ENCODE measurements around the gene CELSR2.
A peak's percentile ranks its signal among the peaks of the same experiment; 100 is the strongest.

Gene CELSR2

DNA sequence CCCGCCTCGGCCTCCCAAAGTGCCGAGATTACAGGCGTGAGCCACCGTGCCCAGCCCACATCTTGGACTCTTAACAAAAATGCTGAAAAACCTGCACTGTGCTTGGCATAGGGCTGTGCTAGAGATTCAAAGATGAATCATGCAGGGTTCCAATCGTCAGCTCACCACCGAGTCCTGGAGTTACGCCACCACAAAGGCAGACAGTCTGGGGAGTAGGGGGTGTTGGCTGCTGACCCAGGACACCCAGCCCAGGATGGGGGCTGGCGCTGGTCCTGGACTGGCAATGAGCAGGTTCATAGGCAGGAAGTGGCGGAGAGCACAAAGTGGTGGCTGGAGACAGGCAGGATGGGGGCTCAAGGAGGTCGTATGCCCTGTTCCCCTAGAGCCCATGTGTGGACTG, 17.6 kb downstream of the CELSR2 start:
- no peak for DNase-seq

DNA sequence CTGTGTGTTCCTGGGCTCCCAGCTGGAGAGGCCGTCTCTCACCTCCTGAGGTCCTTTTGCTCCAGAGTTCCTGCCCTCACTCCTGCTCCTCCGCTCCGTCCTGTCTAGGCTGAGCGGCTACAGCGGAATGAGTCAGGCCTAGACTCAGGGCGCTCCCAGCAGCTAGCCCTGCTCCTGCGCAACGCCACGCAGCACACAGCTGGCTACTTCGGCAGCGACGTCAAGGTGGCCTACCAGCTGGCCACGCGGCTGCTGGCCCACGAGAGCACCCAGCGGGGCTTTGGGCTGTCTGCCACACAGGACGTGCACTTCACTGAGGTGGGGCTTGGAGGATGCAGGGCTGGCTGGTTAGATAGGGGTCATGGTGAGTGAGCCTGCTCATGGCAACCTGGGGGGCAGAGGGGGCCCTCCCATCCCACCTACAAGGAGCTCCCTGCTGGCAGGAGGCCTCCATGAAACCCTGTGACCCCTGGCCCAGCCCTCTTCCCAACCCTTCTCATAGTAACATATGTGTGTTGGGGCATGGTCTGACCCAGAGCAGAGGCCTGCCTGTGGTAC, 18.5 kb downstream of the CELSR2 start:
- no peak for DNase-seq

DNA sequence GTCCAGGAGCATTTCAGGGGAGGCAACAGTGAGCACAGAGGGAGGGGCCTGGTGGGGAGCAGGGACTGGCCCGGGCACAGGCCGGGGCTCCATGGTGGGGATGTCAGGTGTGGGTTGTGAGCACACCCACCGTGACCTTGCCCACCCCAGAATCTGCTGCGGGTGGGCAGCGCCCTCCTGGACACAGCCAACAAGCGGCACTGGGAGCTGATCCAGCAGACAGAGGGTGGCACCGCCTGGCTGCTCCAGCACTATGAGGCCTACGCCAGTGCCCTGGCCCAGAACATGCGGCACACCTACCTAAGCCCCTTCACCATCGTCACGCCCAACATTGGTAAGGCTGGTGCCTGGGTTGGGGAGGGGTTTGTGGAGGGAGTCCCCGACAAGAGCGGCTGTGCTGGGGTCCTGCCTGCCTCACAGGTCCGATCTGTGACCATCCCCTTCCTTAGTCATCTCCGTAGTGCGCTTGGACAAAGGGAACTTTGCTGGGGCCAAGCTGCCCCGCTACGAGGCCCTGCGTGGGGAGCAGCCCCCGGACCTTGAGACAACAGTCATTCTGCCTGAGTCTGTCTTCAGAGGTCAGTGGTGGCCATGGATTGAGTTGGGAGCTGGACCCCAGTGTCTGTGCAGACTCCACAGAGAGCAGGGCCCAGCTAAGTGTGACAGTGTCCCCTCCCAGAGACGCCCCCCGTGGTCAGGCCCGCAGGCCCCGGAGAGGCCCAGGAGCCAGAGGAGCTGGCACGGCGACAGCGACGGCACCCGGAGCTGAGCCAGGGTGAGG, 19.3 kb downstream of the CELSR2 start:
- no peak for DNase-seq

- DNase-seq = no peak
Measured at GRCh38 chr1:109269212-109269980, 20.1 kb downstream of the CELSR2 start.

GRCh38 chr1:109269981-109270622, 20.8 kb downstream of the CELSR2 start:
- no peak for DNase-seq

GRCh38 chr1:109270623-109271317, 21.4 kb downstream of the CELSR2 start:
- DNase-seq = no peak

GRCh38 chr1:109271458-109271857, 22.1 kb downstream of the CELSR2 start:
- DNase-seq = no peak

GRCh38 chr1:109272021-109272799, 22.9 kb downstream of the CELSR2 start:
- DNase-seq = no peak

DNA sequence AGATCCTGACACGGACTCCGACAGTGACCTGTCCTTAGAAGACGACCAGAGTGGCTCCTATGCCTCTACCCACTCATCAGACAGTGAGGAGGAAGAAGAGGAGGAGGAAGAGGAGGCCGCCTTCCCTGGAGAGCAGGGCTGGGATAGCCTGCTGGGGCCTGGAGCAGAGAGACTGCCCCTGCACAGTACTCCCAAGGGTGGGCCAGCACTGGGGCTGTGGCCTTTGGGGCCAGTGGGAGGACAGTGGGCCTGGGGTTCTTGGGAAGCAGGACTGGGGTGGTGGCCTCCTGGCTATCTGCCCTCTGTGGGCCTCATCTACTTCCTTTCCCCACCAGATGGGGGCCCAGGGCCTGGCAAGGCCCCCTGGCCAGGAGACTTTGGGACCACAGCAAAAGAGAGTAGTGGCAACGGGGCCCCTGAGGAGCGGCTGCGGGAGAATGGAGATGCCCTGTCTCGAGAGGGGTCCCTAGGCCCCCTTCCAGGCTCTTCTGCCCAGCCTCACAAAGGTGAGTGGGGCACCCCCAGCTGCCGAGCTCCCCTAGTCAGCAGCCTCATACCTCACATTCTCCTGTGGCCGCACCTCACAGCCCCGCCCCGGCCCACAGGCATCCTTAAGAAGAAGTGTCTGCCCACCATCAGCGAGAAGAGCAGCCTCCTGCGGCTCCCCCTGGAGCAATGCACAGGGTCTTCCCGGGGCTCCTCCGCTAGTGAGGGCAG, 23.6 kb downstream of the CELSR2 start:
- DNase-seq = no peak

GRCh38 chr1:109273570-109274288, 24.4 kb downstream of the CELSR2 start:
- no peak for DNase-seq

- DNase-seq = no peak
Measured at GRCh38 chr1:109274533-109275476, 25.5 kb downstream of the CELSR2 start.

DNA sequence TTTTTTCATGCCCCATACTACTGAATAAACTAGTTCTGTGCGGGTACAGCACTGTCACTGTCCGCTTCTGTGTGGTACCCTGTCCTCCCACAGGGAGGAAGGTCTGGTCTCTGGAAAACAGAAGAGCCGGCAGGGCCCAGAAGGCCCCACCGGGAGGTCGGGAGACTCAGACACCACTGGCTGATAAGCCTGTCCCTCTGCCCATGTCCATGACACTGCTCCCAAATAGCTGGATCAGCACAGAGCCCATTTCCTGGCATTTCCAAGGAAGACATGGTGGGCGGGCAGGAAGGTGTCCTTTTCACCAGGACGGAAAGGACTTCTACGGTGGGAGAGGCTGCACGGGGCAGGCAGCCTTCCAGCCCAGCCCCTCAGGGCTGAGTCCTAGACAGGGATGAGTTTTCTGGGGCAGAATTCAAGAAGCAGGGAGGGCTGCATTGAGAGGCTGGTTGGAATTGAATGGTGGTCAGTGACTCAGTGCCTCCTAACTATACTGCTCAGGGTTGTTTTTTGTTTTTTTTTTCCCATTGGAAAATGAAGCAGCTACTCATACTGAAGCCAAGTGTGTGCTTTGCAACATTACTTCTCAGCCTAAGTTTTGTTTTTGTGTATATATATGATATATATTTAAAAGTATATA, 26.5 kb downstream of the CELSR2 start:
- DNase-seq = no peak

DNA sequence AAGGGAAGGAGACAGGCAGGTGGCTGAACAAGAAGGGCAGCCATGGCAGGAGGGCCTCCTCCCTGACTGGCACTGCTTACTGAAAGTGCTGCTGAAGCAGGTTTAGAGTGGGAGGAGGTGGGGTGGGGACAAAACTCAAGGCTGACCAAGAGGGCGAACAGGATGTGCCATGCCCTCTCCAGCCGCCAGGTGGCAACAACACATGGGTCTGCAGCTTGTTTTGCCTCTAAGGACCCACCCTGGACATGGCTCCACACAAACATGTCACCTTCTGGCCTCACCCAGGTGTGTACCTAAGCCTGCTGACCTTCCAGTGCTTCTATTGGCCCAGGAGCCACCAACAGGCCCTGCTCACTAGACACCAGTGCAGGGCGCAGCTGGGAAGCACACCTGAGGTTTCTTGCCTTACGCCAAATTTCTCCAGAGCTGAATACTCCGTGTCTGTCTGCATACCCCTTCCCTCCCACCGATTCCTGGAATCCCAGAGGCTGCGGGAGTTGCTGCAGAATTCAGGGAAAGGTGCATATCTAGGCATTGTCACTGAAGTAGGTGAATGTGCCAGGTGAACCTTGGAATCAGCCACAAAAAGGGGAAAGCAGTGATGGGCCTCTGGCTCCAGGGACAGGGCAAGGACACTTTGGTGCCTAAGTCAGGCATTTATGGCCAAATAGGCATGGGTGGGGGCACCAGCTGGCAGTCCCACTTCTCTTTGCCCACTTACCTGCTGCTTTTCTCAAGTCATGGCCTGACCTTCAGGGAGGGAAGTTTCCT, 28.3 kb downstream of the CELSR2 start:
- peak; percentile 69 for DNase-seq

GRCh38 chr1:109279615-109280278, 30.4 kb downstream of the CELSR2 start:
- no peak for DNase-seq

GRCh38 chr1:109280862-109281261, 31.5 kb downstream of the CELSR2 start:
- no peak for DNase-seq

DNA sequence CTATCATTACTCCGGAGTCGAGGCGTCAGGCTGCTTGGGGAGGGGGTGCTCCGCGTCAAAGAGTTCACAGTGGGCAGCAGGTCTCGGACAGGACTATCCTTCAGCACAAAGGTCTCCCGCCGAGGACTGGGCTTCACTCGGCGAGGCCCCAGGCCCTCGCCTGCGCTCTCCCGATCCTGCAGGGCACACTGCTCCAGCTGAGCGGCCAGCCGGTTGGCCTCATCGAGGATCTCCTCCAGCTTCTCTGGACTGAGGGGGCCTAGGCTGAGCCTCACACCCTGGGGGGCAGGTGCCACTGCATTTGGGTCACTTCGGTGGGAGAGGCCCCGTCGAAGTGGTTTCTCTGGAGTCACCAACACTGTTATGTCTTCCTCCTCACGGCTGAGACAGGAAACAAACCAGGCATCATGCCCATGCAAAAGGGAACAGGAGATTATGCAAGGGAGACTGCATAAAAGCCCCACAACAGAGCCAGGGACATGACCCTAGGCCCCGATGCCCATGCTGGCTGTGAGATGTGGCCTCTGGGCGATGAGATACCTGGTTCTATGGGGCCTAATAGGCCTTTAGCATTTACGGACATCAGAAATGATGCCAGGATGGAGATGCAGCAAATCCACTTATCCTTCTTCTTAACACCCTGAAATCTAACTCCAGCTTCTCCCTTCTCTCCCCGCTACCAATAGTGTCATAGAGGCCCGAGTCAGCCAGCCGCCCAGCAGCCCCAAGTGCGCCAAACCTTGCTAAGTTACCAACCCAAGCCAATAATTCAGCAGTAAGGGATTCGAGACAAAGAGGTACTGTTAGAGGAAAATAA, 32.5 kb downstream of the CELSR2 start:
- no peak for DNase-seq

- no peak for DNase-seq
Measured at GRCh38 chr1:109282497-109282951, 33.2 kb downstream of the CELSR2 start.

All from activated T-cell treated with anti-CD3 and anti-CD28 coated beads, Interleukin-2, amount 50 U/mL, for 1 hour (primary cell).